Non-pigmented ciliary epithelial cell (primary cell): Measurements from ENCODE around the gene CGN.
A peak's percentile ranks its signal among the peaks of the same experiment; 100 is the strongest.

Source experiments
- DNase-seq: peaks from one replicate; pipeline ENCODE4 v3.0.0-alpha.2; 2010; ENCODE audit warnings: low read depth

The CGN gene

GRCh38 chr1:151510957-151511635 lies at the start of gene CGN:
Gene CGN, plus strand, starts transcription at chr1:151511387. Its CDS starts 7,133 bp downstream, at chr1:151518520.
- DNase-seq: peak; percentile 20

- no peak for DNase-seq
Observed at GRCh38 chr1:151461694-151462093, 49.5 kb upstream of the CGN start.

- DNase-seq: no peak
Observed at GRCh38 chr1:151465026-151465425, 46.2 kb upstream of the CGN start.

- no peak for DNase-seq
Observed at GRCh38 chr1:151472856-151473731, 38.1 kb upstream of the CGN start.

DNA sequence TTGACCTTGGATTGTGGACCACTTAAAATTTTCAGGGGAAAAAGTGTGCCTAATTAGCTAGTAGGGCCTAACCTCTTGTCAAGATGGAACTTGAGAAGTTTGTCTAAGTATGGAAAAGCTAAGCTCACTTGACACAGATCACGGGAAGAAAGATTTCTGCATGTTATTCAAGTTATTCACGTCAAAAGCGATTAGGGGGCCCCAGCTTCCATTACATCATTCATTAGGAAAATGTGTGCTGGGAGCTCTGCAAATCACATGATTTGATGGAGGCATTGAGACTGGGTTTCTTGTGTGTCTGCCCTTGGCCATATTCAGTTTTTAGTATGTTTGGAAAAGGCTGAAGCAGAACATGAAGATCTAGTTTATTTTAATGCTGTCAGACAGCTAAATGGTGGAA lies 36.4 kb upstream of the CGN start:
- no peak for DNase-seq

DNA sequence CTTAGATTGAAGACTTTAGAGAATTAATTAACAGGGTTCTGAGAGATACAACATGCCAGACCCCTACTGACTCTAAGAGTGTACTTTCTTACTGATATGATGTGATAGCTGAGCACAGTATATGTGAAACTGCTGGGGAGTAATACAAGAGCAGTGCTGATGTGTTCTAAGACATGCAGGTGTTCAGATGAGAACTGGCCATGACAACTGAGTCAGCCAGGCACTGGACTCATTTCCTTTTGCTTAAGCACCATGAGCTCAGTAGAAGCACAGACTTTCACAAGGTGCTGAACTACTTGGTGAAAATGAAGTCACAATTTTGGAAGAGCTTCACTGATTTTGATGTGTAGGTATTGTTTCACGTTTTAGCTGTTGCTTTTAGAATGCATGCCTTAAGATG lies 36.0 kb upstream of the CGN start:
- DNase-seq: no peak

DNA sequence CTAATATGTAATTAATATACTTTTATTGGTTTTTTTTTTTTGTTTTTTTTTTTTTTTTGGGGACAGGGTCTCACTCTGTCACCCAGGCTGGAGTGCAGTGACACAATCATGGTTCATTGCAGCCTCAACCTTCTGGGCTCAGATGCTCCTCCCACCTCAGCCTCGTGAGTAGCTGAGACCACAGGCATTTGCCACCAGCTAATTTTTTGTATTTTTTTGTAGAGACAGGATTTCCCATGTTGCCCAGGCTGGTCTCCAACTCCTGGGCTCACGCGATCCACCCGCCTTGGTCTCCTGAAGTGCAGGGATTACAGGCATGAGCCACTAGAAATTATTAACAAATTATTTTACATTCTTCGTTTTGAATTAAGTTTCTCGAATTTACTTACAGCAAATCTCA lies 35.1 kb upstream of the CGN start:
- DNase-seq: no peak

DNA sequence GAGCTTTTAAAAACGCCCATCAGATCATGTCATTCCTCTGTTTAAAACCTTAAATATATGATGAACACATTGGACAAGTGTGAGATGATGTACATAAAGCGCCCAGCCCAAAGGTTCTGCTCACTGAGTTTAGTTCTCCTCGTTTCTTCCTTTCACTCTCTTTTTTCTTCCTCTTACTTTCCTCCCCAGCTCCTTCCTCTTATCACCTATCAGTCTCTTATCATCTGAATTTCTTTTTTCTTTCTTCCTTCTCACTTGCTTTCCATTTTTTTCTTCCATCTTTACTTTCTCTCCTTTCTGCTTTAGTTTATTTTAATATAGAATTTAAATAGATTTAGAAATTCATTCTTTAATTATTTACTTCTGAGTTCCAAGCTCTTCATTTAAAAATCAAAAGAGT lies 34.1 kb upstream of the CGN start:
- no peak for DNase-seq

DNA sequence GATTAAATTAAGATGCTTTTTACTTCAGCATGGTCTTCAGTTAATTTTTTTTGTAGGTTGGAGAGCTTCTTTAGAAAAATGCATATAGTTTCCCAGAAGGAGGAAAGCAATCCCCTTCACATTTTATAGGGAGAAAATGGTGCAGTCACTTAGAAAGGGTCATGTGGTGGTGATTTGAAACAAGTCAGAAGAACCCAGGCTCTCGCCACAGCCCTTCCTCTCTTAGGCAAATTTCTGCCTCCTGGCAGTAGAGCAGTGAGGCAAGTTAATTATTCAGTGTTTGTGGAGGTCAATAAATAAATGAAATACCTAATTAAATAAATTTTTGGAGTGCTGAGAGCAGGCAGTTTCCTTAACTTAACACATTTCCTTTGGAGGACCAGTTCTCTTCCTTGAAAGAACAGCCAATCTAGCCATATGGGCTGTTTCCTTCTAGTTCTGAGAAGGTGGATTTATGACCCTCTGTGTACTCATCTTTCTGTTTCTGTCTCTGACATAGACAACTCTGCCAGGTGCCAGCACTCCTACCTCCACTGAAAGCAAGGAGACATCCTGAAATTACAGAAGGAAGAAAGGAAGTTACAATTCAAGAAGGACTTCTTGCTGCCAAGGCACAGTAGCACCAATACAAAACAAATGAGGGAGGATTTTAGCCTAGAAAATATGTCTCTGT lies 32.9 kb upstream of the CGN start:
- DNase-seq: no peak

GRCh38 chr1:151478923-151479322 lies 32.3 kb upstream of the CGN start:
- DNase-seq: no peak

GRCh38 chr1:151479462-151479861 lies 31.7 kb upstream of the CGN start:
- no peak for DNase-seq

DNA sequence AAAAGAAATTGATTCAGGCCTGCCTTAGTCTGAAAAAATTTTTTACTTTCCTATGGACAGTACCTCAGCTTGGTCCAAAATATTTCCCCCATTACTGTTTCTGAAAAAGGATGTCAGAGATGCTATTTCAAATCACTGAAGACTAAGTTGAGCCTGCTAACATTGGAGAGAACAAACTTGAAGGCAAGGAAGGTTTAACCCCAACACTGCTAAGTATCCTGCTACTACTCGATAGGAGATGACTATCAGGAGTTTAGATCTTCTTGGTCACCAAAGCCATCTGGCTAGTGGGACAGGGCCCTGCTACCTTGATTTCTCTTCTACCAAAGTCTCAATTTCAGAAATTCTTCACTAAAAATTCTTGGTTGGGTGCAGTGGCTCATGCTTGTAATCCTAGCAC lies 29.2 kb upstream of the CGN start:
- DNase-seq: no peak

GRCh38 chr1:151485685-151486255 lies 25.4 kb upstream of the CGN start:
- no peak for DNase-seq

DNA sequence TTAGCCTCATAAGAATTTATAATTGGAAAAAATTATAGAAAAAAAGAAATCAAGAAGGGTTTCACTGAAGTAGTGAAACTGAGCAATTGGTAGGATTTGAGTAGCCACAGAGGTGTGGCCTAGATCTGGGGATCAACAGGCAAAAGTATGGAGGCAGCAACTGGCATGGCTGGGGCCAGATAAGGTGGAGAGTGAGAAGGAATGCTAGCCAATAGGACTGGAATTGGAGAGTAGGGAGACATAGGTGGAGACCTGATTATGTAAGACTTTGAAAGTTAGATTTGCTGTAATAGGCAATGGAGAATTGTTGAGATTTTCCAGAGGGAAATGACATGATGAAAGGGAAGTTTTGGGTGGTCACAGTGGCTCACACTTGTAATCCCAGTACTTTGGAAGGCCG lies 24.6 kb upstream of the CGN start:
- DNase-seq: no peak

DNA sequence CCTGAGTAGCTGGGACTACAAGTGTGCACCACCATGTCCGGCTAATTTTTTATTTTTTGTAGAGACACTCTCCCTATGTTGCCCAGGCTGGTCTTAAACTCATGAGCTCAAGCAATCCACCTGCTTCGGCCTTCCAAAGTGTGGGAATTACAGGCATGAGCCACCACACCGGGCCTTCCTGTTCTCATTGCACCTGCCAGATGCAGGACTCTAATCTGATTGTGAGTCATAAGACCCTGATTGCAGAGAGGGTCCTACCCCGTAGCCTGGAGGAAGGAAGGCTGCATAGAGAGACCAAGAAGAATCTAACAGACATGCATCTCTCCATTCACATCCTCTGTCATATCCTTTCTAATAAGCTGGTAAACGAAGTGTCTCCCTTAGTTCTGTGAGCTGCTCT lies 19.5 kb upstream of the CGN start:
- DNase-seq: no peak

DNA sequence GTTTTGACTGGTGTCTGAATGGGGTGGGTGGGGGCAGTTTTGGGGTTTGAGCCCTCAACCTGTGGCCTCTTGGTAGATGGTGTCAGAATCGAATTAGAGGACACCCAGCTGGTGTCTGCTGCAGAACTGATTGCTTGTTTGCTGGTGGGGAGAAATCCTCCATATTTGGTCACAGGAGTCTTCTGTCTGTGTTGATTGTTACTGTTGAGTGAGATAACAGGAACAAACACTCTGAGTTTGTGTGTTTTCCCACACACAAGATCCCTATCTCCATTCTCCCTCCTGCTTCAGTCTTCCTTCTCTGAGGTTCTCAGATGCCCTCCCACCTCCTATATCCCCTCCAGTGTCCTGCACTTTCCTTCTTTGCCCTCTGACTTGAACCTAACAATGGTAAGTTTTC lies 19.1 kb upstream of the CGN start:
- DNase-seq: no peak

DNA sequence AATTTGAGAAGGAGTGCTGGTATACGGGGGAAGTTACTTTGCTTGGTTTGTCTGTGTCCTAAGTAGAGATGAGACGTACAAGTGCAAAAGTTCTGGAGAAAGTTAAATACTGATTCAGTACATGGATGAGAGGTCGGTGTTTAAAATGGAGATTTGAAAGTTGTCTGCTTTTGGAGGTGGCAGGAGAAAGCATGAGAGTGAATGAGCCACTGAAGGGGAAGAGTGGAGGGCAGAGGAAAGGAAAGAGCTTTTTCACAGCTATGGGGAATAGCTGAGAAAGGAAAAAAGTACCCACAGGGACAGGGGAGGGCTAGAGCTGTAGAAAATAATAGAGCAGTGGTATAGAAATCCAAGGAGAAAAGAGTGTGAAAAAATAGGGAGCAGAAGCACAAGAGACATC lies 18.1 kb upstream of the CGN start:
- no peak for DNase-seq

GRCh38 chr1:151494741-151495281 lies 16.4 kb upstream of the CGN start:
- no peak for DNase-seq

DNA sequence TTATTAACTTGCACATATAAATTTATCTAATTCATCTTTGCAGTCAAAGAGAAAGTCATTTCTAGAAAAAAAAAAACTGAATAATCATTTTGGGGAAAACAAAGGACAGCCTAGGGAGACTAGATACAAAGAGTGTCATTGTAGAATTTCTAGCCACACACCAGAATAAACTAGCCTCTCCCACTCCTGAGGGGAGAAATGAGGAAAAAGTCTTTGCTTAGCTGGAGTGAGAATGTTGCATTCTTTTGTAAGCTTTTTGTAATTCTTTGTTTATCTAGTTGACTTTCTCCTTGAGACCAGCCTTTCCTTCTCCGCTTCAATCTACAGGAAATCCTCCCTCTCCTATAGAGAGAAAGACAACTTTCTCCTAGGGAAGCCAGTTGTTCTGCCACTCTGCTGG lies 15.9 kb upstream of the CGN start:
- DNase-seq: no peak

DNA sequence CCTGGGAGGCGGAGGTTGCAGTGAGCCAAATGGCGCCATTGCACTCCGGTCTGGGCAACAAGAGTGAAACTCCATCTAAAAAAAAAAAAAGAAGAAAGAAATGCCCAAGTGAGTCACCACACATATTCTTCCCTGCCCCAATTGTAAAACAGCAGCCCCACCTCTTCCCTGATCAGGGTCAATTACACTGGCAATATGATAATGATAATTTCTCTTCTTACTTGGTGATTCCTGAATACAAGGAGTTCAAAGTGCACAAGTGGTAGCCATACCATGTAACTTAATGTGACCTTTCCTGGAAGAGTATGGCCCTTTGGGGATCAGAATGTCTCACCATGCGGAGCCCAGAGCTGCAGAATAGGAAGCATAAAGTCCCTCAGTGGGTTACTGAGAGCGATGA lies 11.8 kb upstream of the CGN start:
- no peak for DNase-seq

DNA sequence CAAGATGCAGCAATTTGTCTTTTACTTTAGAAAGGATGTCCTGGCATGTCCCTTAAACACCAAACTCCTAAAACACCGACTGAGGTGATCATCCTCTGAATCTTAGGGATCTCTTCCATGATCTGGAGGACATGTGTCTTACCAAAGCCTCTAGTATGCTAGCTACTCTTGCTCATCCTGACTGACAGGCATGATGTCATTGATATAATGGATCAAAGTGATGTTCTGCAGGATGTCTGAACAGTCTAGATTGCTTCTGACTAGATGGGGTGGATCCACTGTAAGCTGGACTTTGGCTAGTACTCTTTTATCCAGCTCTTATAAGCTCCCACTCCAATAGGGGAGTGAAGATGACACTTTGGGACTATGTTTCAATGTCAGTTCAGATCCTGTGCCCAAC lies 11.3 kb upstream of the CGN start:
- DNase-seq: no peak

- DNase-seq: no peak
Observed at GRCh38 chr1:151501474-151501873, 9.7 kb upstream of the CGN start.
